ENCODE results near the gene PLCG2.

PLCG2 gene

DNA sequence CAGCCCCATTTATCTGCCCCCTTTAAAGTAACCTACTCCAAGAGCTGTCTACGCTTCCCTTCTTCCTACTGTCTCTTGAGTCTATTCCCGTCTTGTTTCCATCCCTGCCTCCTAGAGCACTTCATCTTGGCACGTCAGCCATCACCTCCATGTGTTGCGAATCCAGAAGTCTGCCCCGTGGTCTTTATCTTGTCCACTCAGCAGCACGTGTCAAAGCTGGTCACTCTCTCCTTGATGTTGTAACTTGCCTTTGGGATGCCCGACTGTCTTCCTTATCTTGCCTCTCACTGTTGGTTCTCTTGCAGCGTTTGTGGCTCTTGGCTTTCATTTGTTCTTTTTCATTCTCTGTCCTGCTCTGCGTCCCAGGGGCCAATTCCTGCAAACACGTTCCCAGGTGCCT, 99.4 kb downstream of the PLCG2 start:
- Histone ChIP-seq H3K27me3 (ENCODE audit: low read length) (no peaks in the 10 kb centered on the region), H3K9ac (ENCODE audit: low read length) (no peak overlapping the region), H2AFZ (ENCODE audit: low read depth, low read length, severe bottlenecking) (no peak overlapping the region), H3K36me3 (ENCODE audit: low read length) (peaks cover 39% of the 10 kb centered on the region), H3F3A (ENCODE audit: insufficient read depth) (peaks cover 13% of the 10 kb centered on the region; the same call in 1 of the 2 replicates), H3K27ac (ENCODE audit: low read depth, low read length) (no peak overlapping the region), H3K4me2 (ENCODE audit: low read depth, low read length, poor library complexity, severe bottlenecking) (no peak overlapping the region), H3K79me2 (ENCODE audit: insufficient read depth, low read length) (peaks cover 41% of the 10 kb centered on the region), H3K9me2 (replicated peaks; ENCODE audit: insufficient read depth, low read length) (no peaks in the 10 kb centered on the region), H3K9me3 (ENCODE audit: insufficient read depth, low read length) (no peaks in the 10 kb centered on the region), H4K20me1 (ENCODE audit: low read depth, low read length) (peaks cover 4% of the 10 kb centered on the region; the same call in 1 of the 2 replicates), H3K4me3 (ENCODE audit: insufficient read depth, low read length, poor library complexity, severe bottlenecking) (no peak overlapping the region)
- no peak for TF ChIP-seq CTCF (IDR thresholded peaks at IDR 0.05; ENCODE audit: insufficient read depth, low read length, poor library complexity, severe bottlenecking)
- no peak for TF ChIP-seq EZH2phosphoT487 (conservative IDR thresholded peaks at IDR 0.05; ENCODE audit: low read length)

DNA sequence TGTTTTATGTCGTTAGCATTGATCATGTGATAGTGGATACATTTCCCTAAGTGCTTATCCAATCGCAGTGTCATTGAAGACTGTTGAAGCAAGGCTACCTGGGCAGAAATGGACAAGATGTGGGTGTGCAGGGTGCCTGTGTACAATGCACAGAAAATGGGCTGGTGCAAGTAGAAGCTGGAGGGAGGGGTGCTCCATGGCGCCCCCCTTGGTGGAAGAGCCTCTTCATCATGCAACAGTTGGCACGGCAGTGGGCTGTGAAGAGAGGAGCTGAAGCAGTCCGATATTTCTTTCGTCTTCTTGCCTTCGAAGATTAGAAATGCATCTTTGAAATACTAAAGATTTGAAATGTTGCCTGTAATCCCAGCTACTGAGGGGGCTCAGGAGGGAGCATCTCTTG, 100.5 kb downstream of the PLCG2 start:
- Histone ChIP-seq H3K27ac (ENCODE audit: low read depth, low read length) (no peak overlapping the region), H3K79me2 (ENCODE audit: insufficient read depth, low read length) (peaks cover 35% of the 10 kb centered on the region), H2AFZ (ENCODE audit: low read depth, low read length, severe bottlenecking) (no peak overlapping the region), H3K9me3 (ENCODE audit: insufficient read depth, low read length) (no peaks in the 10 kb centered on the region), H3K4me2 (ENCODE audit: low read depth, low read length, poor library complexity, severe bottlenecking) (no peak overlapping the region), H3K36me3 (ENCODE audit: low read length) (peaks cover 33% of the 10 kb centered on the region; the same call in 1 of the 2 replicates), H4K20me1 (ENCODE audit: low read depth, low read length) (peaks cover 4% of the 10 kb centered on the region; the same call in 1 of the 2 replicates), H3F3A (ENCODE audit: insufficient read depth) (peaks cover 16% of the 10 kb centered on the region; the same call in 1 of the 2 replicates), H3K9me2 (replicated peaks; ENCODE audit: insufficient read depth, low read length) (no peaks in the 10 kb centered on the region), H3K4me3 (ENCODE audit: insufficient read depth, low read length, poor library complexity, severe bottlenecking) (no peak overlapping the region), H3K27me3 (ENCODE audit: low read length) (no peaks in the 10 kb centered on the region), H3K9ac (ENCODE audit: low read length) (no peak overlapping the region)
- peak; percentile 45 for TF ChIP-seq CTCF (IDR thresholded peaks at IDR 0.05; ENCODE audit: insufficient read depth, low read length, poor library complexity, severe bottlenecking)
- TF ChIP-seq EZH2phosphoT487 (conservative IDR thresholded peaks at IDR 0.05; ENCODE audit: low read length): no peak

DNA sequence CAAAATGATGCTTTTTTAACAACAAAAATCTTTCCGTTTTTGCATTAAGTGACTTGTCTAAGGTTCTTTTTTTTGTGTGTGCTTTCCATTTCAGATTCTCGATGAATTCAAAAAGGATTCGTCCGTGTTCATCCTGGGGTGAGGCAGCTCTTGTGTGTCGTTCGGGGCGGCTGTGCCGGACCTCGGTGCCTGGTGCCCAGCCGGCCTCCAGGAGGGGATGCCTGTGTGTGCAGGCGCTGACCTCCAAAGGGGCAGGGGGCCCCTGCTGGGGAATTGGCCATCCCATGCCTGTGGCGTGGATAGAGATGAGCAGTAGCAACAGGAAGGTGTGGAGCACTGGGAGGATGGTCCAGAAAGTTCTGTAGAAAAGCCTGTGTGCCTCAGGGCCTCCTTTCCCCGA, 101.7 kb downstream of the PLCG2 start:
- Histone ChIP-seq H3K9me2 (replicated peaks; ENCODE audit: insufficient read depth, low read length) (no peaks in the 10 kb centered on the region), H3K9ac (ENCODE audit: low read length) (no peak overlapping the region), H3K27me3 (ENCODE audit: low read length) (no peaks in the 10 kb centered on the region), H3K9me3 (ENCODE audit: insufficient read depth, low read length) (no peaks in the 10 kb centered on the region), H3K4me2 (ENCODE audit: low read depth, low read length, poor library complexity, severe bottlenecking) (no peak overlapping the region), H3K27ac (ENCODE audit: low read depth, low read length) (no peak overlapping the region), H2AFZ (ENCODE audit: low read depth, low read length, severe bottlenecking) (no peak overlapping the region), H3F3A (ENCODE audit: insufficient read depth) (peaks cover 17% of the 10 kb centered on the region; the same call in 1 of the 2 replicates), H3K4me3 (ENCODE audit: insufficient read depth, low read length, poor library complexity, severe bottlenecking) (no peak overlapping the region), H4K20me1 (ENCODE audit: low read depth, low read length) (peaks cover 4% of the 10 kb centered on the region; the same call in 1 of the 2 replicates), H3K79me2 (ENCODE audit: insufficient read depth, low read length) (peaks cover 25% of the 10 kb centered on the region), H3K36me3 (ENCODE audit: low read length) (peaks cover 24% of the 10 kb centered on the region; the same call in 1 of the 2 replicates)
- TF ChIP-seq CTCF (IDR thresholded peaks at IDR 0.05; ENCODE audit: insufficient read depth, low read length, poor library complexity, severe bottlenecking) (no peak), EZH2phosphoT487 (conservative IDR thresholded peaks at IDR 0.05; ENCODE audit: low read length) (no peak)
